ENCODE data around the gene PEA15. TPM values are rescaled to one million over a fixed set of nuclear protein-coding genes. Genes with fewer than 3 reads are reported as not detected.
A peak's percentile ranks its signal among the peaks of the same experiment; 100 is the strongest.

PEA15 gene
- total RNA-seq, 1 experiment from 2014 or later = 44.0 TPM

DNA sequence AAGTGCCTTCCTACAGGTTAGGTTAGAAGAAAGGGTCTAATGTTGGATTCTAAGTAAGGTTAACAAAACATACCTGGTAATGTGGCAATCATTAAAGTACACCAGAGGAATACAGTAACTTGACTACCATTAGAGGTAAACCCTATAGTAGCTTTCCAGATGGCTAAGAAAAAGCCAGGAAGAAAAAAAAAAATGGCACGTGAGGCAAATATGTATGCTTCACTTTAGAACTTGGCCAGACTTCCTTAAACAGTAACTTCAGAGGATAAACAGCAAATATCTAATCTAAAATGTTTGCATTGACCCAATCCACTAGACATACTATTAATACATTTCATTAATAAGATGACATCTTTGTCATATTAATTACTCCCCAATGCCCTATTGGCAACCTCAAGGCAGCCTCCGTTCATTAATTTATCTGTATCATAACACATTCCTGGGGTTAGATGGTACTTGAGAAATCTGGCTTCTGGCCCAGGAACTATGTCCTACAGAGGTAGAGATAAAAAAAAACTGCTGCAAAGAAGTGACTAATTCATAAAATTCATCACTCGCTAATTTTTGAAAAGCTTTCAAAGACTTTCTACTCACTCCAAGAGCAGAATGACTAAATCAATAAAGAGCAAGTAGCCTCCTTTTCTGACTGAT, 51.3 kb downstream of the PEA15 start:
- peaks cover 26 to 32% of the 10 kb centered on the region in 2 experiments for H3K4me1 ChIP-seq (ENCODE audit: control insufficient read depth in 1 of 2, insufficient read depth in 2 of 2, low read length in 2 of 2)
- ChIA-PET CTCF (no interaction called here), POLR2A (interaction anchor here (1.1 kb wide), 1 partner anchor 92 kb away, joined by 3 read pairs; no protein-coding TSS in a partner anchor)

DNA sequence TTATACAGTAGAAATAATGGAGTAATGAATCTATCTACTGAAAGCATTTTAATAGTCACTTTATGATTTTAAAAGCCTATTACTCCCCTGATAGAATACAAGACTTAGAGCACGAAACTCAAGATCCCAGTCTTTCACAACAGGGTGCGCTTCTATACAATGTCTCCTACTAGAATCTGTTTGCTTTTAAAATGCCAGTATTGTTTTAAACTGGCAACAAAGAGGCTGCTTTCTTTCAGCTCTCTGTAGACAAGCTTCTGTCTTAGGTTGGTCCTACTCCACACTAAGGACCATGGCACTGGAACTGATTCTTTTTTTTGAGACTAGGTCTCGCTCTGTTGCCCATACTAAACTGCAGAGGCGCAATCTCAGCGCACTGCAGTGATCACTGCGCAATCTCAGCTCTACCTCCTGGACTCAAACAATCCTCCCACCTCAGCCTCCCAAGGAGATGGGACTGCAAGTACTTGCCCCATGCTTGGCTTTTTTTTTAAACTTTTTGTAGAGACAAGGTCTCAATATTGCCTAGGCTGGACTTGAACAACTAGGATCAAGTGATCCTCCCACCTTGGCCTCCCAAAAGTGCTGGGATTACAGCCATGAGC, 52.3 kb downstream of the PEA15 start:
- no peaks in the 10 kb centered on the region for H3K27me3 ChIP-seq (ENCODE audit: insufficient read depth, low read length)
- no peaks in the 10 kb centered on the region for H3K9me2 ChIP-seq (ENCODE audit: insufficient read depth)
- DNase-seq (ENCODE audit: low read depth, low spot score) (no peak), ATAC-seq (no peak)
- CTCF ChIA-PET = no interaction called here
- H3K4me3 ChIP-seq (replicated peaks in 1 of 2; ENCODE audit: low read depth in 1 of 2, low read length in 2 of 2) = no peak overlapping the region
- RAD21 ChIA-PET (ENCODE audit: low non-redundant PET in 1 of 2, low total read pairs in 2 of 2, uncharacterized antibody in 2 of 2, unreplicated experiment in 2 of 2) = no interaction called here
- BruUV-seq (replicated peaks) = no TSS peak
- H3K79me2 ChIP-seq (ENCODE audit: insufficient read depth, low read length) = peaks cover 80% of the 10 kb centered on the region
- no peak overlapping the region for H3K9ac ChIP-seq (ENCODE audit: low read length)
- intact Hi-C loops (cut with micrococcal nuclease) = no loop called here
- no peak overlapping the region for H2AFZ ChIP-seq (ENCODE audit: low read depth, low read length, poor library complexity, severe bottlenecking)
- peak overlapping the region; percentile 35; the same call in 1 of the 2 replicates for H3K4me2 ChIP-seq (ENCODE audit: low read length)
- TF ChIP-seq SRF (IDR thresholded peaks at IDR 0.05; ENCODE audit: low read depth) (no peak), ATF3 (IDR thresholded peaks at IDR 0.05) (no peak), RAD21 (IDR thresholded peaks at IDR 0.05; ENCODE audit: low read depth) (no peak), POLR2A (IDR thresholded peaks at IDR 0.05; ENCODE audit: borderline replicate concordance, extremely low read depth, insufficient read depth, insufficient read length) (no peak), ZNF274 (IDR thresholded peaks at IDR 0.05; ENCODE audit: low read depth, low read length) (no peak), EZH2phosphoT487 (IDR thresholded peaks at IDR 0.05; ENCODE audit: borderline replicate concordance) (no peak), ELF1 (IDR thresholded peaks at IDR 0.05; ENCODE audit: borderline replicate concordance, low read depth) (no peak), POLR2AphosphoS5 (IDR thresholded peaks at IDR 0.05; ENCODE audit: low read depth, low read length) (no peak), FOSL1 (IDR thresholded peaks at IDR 0.05; ENCODE audit: low read depth) (no peak)
- TF ChIP-seq, protein P1, sequence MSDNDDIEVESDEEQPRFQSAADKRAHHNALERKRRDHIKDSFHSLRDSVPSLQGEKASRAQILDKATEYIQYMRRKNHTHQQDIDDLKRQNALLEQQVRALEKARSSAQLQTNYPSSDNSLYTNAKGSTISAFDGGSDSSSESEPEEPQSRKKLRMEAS (IDR thresholded peaks at IDR 0.05) = no peak
- POLR2A ChIA-PET = interaction anchor here (1.1 kb wide), 1 partner anchor 91 kb away, joined by 3 read pairs; no protein-coding TSS in a partner anchor
- H3K27ac ChIP-seq (ENCODE audit: low read depth, low read length) = no peak overlapping the region
- H4K20me1 ChIP-seq (ENCODE audit: insufficient read depth) = no peaks in the 10 kb centered on the region; the same call in 1 of the 2 replicates
- no peaks in the 10 kb centered on the region for H3K9me3 ChIP-seq (ENCODE audit: control insufficient read depth in 1 of 2, insufficient read depth in 1 of 2, low read depth in 1 of 2, low read length in 2 of 2)
- 0 out of 4 replicates have a peak, but pooled peaks cover 0 to 5% of the 10 kb centered on the region in 2 experiments for H3K36me3 ChIP-seq (ENCODE audit: control insufficient read depth in 1 of 2, insufficient read depth in 2 of 2, low read length in 2 of 2)
- peaks cover 26 to 32% of the 10 kb centered on the region in 2 experiments for H3K4me1 ChIP-seq (ENCODE audit: control insufficient read depth in 1 of 2, insufficient read depth in 2 of 2, low read length in 2 of 2)

More for the DNA sequence above, 51.3 kb downstream of the PEA15 start:
- H2AFZ ChIP-seq (ENCODE audit: low read depth, low read length, poor library complexity, severe bottlenecking) = no peak overlapping the region
- no peak overlapping the region for H3K9ac ChIP-seq (ENCODE audit: low read length)
- intact Hi-C loops (cut with micrococcal nuclease) = no loop called here
- H3K9me2 ChIP-seq (ENCODE audit: insufficient read depth) = no peaks in the 10 kb centered on the region
- H3K9me3 ChIP-seq (ENCODE audit: control insufficient read depth in 1 of 2, insufficient read depth in 1 of 2, low read depth in 1 of 2, low read length in 2 of 2) = no peaks in the 10 kb centered on the region
- peak overlapping the region; percentile 35; the same call in 1 of the 2 replicates for H3K4me2 ChIP-seq (ENCODE audit: low read length)
- no peaks in the 10 kb centered on the region for H3K27me3 ChIP-seq (ENCODE audit: insufficient read depth, low read length)
- DNase-seq (ENCODE audit: low read depth, low spot score) (no peak), ATAC-seq (no peak)
- no peak overlapping the region for H3K4me3 ChIP-seq (replicated peaks in 1 of 2; ENCODE audit: low read depth in 1 of 2, low read length in 2 of 2)
- H3K79me2 ChIP-seq (ENCODE audit: insufficient read depth, low read length) = peaks cover 78% of the 10 kb centered on the region
- no peak for TF ChIP-seq CEBPB (IDR thresholded peaks at IDR 0.05; ENCODE audit: low read depth)
- no peak for TF ChIP-seq SP1 (IDR thresholded peaks at IDR 0.05; ENCODE audit: low read depth)
- TF ChIP-seq CBX3 (IDR thresholded peaks at IDR 0.05; ENCODE audit: low read depth) = no peak
- BruUV-seq (replicated peaks) = no TSS peak
- RAD21 ChIA-PET (ENCODE audit: low non-redundant PET in 1 of 2, low total read pairs in 2 of 2, uncharacterized antibody in 2 of 2, unreplicated experiment in 2 of 2) = no interaction called here
- H3K27ac ChIP-seq (ENCODE audit: low read depth, low read length) = peak overlapping the region; percentile 24; the same call in 1 of the 2 replicates
- no peaks in the 10 kb centered on the region; the same call in 1 of the 2 replicates for H4K20me1 ChIP-seq (ENCODE audit: insufficient read depth)
- 0 out of 4 replicates have a peak, but pooled peaks cover 0 to 5% of the 10 kb centered on the region in 2 experiments for H3K36me3 ChIP-seq (ENCODE audit: control insufficient read depth in 1 of 2, insufficient read depth in 2 of 2, low read length in 2 of 2)
